GM12874 (cell line): ENCODE results near the gene PIGZ.

Experiments
- TF ChIP-seq, protein P1 (sequence below): IDR thresholded peaks from 2 replicates; pipeline ENCODE4 v1.5.1; 2011; ENCODE audit warnings: low read depth, mild to moderate bottlenecking, control low read depth, low read length, moderate library complexity; ENCODE audit not compliant: insufficient read depth

Gene PIGZ

DNA sequence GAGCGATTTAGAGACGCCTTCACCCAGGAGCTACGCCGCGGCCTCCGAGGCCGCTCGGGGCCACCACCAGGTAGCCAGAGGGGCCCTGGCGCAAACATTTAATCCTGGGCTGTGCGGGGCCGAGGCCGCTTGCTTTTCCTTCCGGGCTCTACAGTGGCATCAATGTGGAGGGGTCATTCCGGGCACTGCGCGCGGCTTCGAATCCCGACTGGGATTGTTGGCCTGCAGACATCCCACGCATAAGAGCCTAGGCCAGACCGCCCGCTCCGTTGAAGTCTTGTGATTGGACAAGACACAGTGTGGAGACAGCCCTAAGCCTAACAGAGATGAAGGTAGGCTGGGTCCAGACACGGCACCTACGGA, 25.7 kb downstream of the PIGZ start:
- TF ChIP-seq, protein P1, sequence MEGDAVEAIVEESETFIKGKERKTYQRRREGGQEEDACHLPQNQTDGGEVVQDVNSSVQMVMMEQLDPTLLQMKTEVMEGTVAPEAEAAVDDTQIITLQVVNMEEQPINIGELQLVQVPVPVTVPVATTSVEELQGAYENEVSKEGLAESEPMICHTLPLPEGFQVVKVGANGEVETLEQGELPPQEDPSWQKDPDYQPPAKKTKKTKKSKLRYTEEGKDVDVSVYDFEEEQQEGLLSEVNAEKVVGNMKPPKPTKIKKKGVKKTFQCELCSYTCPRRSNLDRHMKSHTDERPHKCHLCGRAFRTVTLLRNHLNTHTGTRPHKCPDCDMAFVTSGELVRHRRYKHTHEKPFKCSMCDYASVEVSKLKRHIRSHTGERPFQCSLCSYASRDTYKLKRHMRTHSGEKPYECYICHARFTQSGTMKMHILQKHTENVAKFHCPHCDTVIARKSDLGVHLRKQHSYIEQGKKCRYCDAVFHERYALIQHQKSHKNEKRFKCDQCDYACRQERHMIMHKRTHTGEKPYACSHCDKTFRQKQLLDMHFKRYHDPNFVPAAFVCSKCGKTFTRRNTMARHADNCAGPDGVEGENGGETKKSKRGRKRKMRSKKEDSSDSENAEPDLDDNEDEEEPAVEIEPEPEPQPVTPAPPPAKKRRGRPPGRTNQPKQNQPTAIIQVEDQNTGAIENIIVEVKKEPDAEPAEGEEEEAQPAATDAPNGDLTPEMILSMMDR = no peak

DNA sequence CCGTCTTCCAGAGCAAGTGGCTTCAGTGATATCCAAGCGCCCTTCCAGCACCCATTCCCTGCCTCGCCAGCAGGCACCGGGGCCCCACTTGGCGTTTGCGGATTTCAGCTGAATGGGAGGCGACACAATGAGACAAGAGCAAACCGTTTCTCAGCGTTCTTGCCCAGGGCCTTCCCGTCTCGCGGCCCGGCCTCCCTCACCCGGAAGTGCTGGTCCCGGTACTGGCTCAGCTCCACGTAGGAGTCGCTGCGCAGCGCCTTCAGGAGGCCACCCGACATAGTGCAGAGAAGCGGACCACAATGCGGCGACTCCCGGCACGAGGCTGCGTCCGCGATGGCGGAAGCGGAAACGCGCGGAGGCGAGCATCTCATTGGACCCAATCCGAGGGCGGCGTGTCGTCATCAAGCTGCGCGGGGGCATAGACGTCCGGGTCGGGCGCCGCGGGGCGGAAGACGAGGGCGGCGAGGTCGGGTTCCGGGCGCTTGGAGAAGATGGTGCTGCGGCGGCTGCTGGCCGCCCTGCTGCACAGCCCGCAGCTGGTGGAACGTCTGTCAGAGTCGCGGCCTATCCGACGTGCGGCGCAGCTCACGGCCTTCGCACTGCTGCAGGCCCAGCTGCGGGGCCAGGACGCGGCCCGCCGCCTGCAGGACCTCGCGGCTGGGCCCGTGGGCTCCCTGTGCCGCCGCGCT, 26.3 kb downstream of the PIGZ start, which contains the start of gene NCBP2:
Gene NCBP2, minus strand, starts transcription at position 303 of the 689 bp plus-strand sequence. Its CDS starts 25 bp downstream, at position 278.
- TF ChIP-seq, protein P1 = peak; percentile 85

DNA sequence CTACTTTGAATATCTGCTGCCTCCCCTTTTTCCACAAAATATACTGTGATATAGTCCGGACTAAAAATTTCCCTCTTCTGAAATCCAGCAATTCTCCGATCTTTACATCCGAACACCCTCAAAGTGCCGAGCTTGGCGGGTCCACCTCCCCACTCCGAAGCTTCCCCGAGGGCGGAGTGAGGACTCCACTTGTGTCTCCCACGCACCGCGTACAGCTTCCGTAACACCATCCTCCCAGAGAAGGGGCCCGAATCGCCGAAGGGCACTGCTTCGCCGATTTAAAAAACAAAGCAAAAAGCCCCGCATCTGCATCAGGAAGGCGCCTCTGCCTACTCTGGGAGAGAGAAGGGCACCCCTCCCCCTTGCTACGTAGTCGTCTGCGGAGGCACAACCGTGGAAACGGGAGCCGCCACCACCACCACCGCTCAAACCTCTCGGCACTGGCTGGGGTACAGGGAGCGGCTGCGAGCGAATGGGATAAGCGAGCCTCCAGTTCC, 26.9 kb downstream of the PIGZ start:
- TF ChIP-seq, protein P1 = no peak

DNA sequence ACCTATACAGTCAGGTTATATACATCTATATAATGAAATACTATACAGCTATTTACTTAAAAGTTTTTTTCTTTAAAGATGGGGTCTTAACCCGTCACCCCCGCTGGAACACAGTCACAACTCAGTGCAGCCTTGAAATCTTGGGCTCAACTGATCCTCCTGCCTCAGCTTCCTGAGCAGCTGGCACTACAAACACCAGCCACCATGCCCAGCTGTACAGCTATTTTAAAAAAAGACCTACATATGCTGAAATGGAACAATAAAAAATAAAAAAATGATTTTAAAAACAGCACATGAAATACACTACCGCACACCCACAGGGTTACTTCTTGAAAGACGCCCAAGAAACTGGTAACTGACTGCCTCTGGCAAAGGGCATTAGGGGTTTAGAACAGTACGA, 30.1 kb downstream of the PIGZ start:
- TF ChIP-seq, protein P1 = no peak

DNA sequence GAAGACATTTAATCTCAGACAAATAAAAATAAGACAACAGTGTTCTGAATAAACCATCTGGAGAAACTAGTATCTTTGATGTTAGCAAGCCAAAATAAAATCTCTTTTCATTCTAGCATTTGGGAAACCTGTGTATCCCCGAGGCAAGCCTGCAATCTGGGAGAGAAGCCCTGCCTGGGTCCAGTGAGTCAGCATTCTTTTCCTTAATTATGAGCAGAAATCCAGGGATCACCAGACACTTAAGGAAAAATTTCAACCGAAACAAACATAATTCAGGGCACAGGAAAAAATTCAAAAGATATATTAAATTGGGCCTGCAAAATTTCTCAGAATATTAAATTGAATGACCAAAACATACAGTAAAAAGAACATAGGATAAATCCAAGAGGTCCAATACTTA, 30.5 kb downstream of the PIGZ start:
- TF ChIP-seq, protein P1 = no peak

DNA sequence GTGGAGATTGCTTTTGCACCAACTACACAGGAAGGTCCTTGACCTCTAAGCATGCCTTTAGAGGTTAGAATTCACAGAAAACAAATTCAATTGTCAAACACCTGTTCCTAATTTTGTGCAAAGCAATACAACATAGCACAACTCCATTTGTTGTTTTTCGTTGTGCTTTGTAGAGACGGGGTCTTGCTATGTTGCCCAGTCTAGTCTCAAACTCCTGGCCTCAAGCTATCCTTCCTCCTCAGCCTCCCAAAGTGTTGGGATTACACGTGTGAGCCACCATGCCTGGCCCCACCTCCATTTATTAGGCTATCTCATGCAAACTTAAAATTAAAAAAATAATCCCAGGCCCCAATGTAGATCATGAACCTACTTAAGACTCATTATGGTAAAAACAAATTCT, 32.3 kb downstream of the PIGZ start:
- TF ChIP-seq, protein P1 = no peak

DNA sequence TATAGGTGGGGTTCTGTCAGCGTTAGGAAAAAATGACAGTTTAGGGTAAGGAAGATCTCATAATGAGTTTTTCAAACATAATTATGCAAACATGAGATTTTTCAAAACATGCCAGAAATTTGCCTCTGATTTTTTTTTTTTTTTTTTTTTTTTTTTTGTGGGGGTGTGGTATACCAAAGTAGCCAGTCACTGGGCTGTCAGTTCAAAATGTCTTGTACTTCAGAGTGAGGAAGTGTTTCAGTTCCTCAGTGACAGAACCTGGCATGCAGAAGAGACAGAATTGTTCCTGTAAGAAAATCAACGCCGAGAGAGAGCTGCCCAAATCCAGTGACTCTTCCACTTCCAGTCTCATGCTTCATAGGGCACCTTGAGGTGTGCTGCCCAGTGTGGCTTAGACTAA, 36.0 kb downstream of the PIGZ start:
- TF ChIP-seq, protein P1 = no peak
